BE2C (cell line): ENCODE results near the gene ASCC1.

Experiments
- DNase-seq: peaks from one replicate; pipeline ENCODE4 v3.0.0-alpha.2; 2020
- H3K27me3 ChIP-seq: fragments of 250-450 bp; sonication (Bioruptor Pico); 2 replicates; pipeline ENCODE4 v1.5.1; 2020; ENCODE audit warnings: mild to moderate bottlenecking
- H3K36me3 ChIP-seq: fragments of 250-450 bp; sonication (Bioruptor Pico); 2 replicates; pipeline ENCODE4 v1.5.1; 2020; ENCODE audit warnings: mild to moderate bottlenecking
- H3K4me1 ChIP-seq: fragments of 250-450 bp; sonication (Bioruptor Pico); 2 replicates; pipeline ENCODE4 v1.5.1; 2020
- H3K4me3 ChIP-seq: 2 replicates; pipeline ENCODE4 v1.5.1; 2011; ENCODE audit warnings: low read depth, low read length
- H3K9me3 ChIP-seq: fragments of 250-450 bp; sonication (Bioruptor Pico); 2 replicates; pipeline ENCODE4 v1.5.1; 2020
- CTCF ChIP-seq: IDR thresholded peaks from 2 replicates; pipeline ENCODE4 v1.5.1; 2012; ENCODE audit warnings: mild to moderate bottlenecking, low read depth, low read length

ASCC1 gene

GRCh38 chr10:72134785-72135767 lies 81.0 kb downstream of the ASCC1 start:
- DNase-seq: no peak
- H3K36me3 ChIP-seq: no peaks in the 10 kb centered on the region; the same call in 1 of the 2 replicates
- no peaks in the 10 kb centered on the region for H3K9me3 ChIP-seq
- H3K4me1 ChIP-seq: no peaks in the 10 kb centered on the region
- H3K4me3 ChIP-seq: no peak overlapping the region
- TF ChIP-seq CTCF: no peak
- no peaks in the 10 kb centered on the region for H3K27me3 ChIP-seq

- no peak for DNase-seq
- no peaks in the 10 kb centered on the region for H3K27me3 ChIP-seq
- no peaks in the 10 kb centered on the region for H3K4me1 ChIP-seq
- H3K9me3 ChIP-seq: no peaks in the 10 kb centered on the region
- H3K4me3 ChIP-seq: no peak overlapping the region
- no peaks in the 10 kb centered on the region; the same call in 1 of the 2 replicates for H3K36me3 ChIP-seq
- no peak for TF ChIP-seq CTCF
These were observed 82.6 kb downstream of the ASCC1 start for GRCh38 chr10:72133517-72133916.

- no peaks in the 10 kb centered on the region for H3K4me1 ChIP-seq
- H3K9me3 ChIP-seq: no peaks in the 10 kb centered on the region
- no peak overlapping the region for H3K4me3 ChIP-seq
- no peak for TF ChIP-seq CTCF
- no peaks in the 10 kb centered on the region; the same call in 1 of the 2 replicates for H3K36me3 ChIP-seq
- DNase-seq: no peak
- no peaks in the 10 kb centered on the region for H3K27me3 ChIP-seq
These were observed 83.2 kb downstream of the ASCC1 start for GRCh38 chr10:72132854-72133253.

GRCh38 chr10:72127571-72127970 lies 88.5 kb downstream of the ASCC1 start:
- no peaks in the 10 kb centered on the region for H3K9me3 ChIP-seq
- TF ChIP-seq CTCF: no peak
- peaks cover 10% of the 10 kb centered on the region for H3K4me1 ChIP-seq
- H3K4me3 ChIP-seq: no peak overlapping the region
- no peak for DNase-seq
- H3K27me3 ChIP-seq: no peaks in the 10 kb centered on the region
- H3K36me3 ChIP-seq: no peaks in the 10 kb centered on the region; the same call in 1 of the 2 replicates

- Histone ChIP-seq H3K36me3 (no peaks in the 10 kb centered on the region; the same call in 1 of the 2 replicates), H3K4me1 (peaks cover 10% of the 10 kb centered on the region)
- TF ChIP-seq CTCF: no peak
These were observed 89.2 kb downstream of the ASCC1 start for GRCh38 chr10:72126872-72127232.

More at GRCh38 chr10:72126872-72127232, 89.2 kb downstream of the ASCC1 start:
- Histone ChIP-seq H3K27me3 (no peaks in the 10 kb centered on the region), H3K9me3 (no peaks in the 10 kb centered on the region), H3K4me3 (no peak overlapping the region)
- DNase-seq: no peak
